IMR-90 (cell line): ENCODE measurements around the gene GNG7. TPM values are rescaled to one million over a fixed set of nuclear protein-coding genes. Genes with fewer than 3 reads are reported as not detected.
A peak's percentile ranks its signal among the peaks of the same experiment; 100 is the strongest.

Source experiments
- ATAC-seq: fragments of 200-7000 bp; cut with Tn5 transposase; 2 replicates; pipeline ENCODE4 v1.9.1; 2020; ENCODE audit warnings: low read depth, mild to moderate bottlenecking, moderate library complexity
- BruUV-seq: library from RNA; stranded (reverse); fragments of 400-500 nt; replicated peaks from 2 replicates; lab custom pipeline; 2021; lab: Mats Ljungman, UMichigan
- CTCF ChIA-PET: fragments of 300-600 bp; formaldehyde crosslinking; extraction: SDS; loops from one replicate; lab custom pipeline; 2021; ENCODE audit warnings: antibody characterized with exemption; lab: Yijun Ruan, JAX
- POLR2A ChIA-PET: fragments of 300-600 bp; sonication (Branson Sonifier 250); formaldehyde crosslinking; loops from one replicate; lab custom pipeline; 2022; ENCODE audit warnings: antibody characterized with exemption; ENCODE audit not compliant: unreplicated experiment; lab: Charles Lee
- DNase-seq: peaks from one replicate; pipeline ENCODE4 v3.0.0; 2013
- H2AFZ ChIP-seq: replicated peaks from 2 replicates; pipeline ENCODE3; 2013; ENCODE audit warnings: low read length, mild to moderate bottlenecking; ENCODE audit not compliant: poor library complexity
- H2AK5ac ChIP-seq: 2 replicates; pipeline ENCODE4 v1.6.1; 2013; ENCODE audit warnings: low read depth, low read length, inconsistent platforms
- H2AK9ac ChIP-seq: replicated peaks from 2 replicates; pipeline ENCODE3; 2013; ENCODE audit warnings: mild to moderate bottlenecking, low read depth, low read length, moderate library complexity; ENCODE audit not compliant: poor library complexity
- H2BK120ac ChIP-seq: 2 replicates; pipeline ENCODE4 v1.6.1; 2013; ENCODE audit warnings: low read depth, low read length, inconsistent platforms
- H2BK15ac ChIP-seq: 3 replicates; pipeline ENCODE4 v1.6.1; 2013; ENCODE audit warnings: low read depth, low read length, inconsistent platforms
- H2BK20ac ChIP-seq: 2 replicates; pipeline ENCODE4 v1.6.1; 2013; ENCODE audit warnings: low read depth, mild to moderate bottlenecking, inconsistent platforms, low read length, moderate library complexity
- H2BK5ac ChIP-seq: 2 replicates; pipeline ENCODE4 v1.6.1; 2013; ENCODE audit warnings: mild to moderate bottlenecking, low read depth, low read length, inconsistent platforms; ENCODE audit not compliant: poor library complexity, severe bottlenecking
- H3K14ac ChIP-seq: replicated peaks from 2 replicates; pipeline ENCODE4 v1.6.1; 2013; ENCODE audit warnings: low read depth, low read length, inconsistent platforms
- H3K18ac ChIP-seq: 2 replicates; pipeline ENCODE4 v1.6.1; 2013; ENCODE audit warnings: low read depth, low read length, control low read depth
- H3K23ac ChIP-seq: 2 replicates; pipeline ENCODE4 v1.6.1; 2013; ENCODE audit warnings: low read depth, low read length, inconsistent platforms
- H3K27ac ChIP-seq: 2 replicates; pipeline ENCODE4 v1.5.1; 2013; ENCODE audit warnings: mild to moderate bottlenecking, control low read depth, low read length; ENCODE audit not compliant: insufficient read depth
- H3K27me3 ChIP-seq: 2 replicates; pipeline ENCODE4 v1.6.1; 2013; ENCODE audit warnings: low read length; ENCODE audit not compliant: control insufficient read depth, insufficient read depth
- H3K36me3 ChIP-seq: 2 replicates; pipeline ENCODE4 v1.6.1; 2013; ENCODE audit warnings: low read length, mixed read lengths; ENCODE audit not compliant: control insufficient read depth, insufficient read depth
- H3K4ac ChIP-seq: 2 replicates; pipeline ENCODE4 v1.6.1; 2013; ENCODE audit warnings: low read depth, low read length, inconsistent platforms
- H3K4me1 ChIP-seq: 2 replicates; pipeline ENCODE4 v1.6.1; 2013; ENCODE audit warnings: low read length, mixed read lengths; ENCODE audit not compliant: control insufficient read depth, insufficient read depth
- H3K4me2 ChIP-seq: 2 replicates; pipeline ENCODE4 v1.6.1; 2013; ENCODE audit warnings: low read depth, mild to moderate bottlenecking, control low read depth, low read length, moderate library complexity
- H3K4me3 ChIP-seq: 2 replicates; pipeline ENCODE4 v1.5.1; 2013; ENCODE audit warnings: low read depth, mild to moderate bottlenecking, control low read depth, low read length, moderate library complexity; ENCODE audit not compliant: insufficient read depth
- H3K56ac ChIP-seq: 2 replicates; pipeline ENCODE4 v1.6.1; 2013; ENCODE audit warnings: low read length, inconsistent platforms; ENCODE audit not compliant: insufficient read depth; ENCODE audit errors: extremely low read depth
- H3K79me1 ChIP-seq, 2 experiments: 2 replicates each; pipeline ENCODE4 v1.6.1; 2013; ENCODE audit warnings: low read length in 2 of 2, inconsistent platforms in 1 of 2, low read depth in 1 of 2
- H3K9ac ChIP-seq: 2 replicates; pipeline ENCODE4 v1.6.1; 2013; ENCODE audit warnings: low read depth, low read length, control low read depth
- H3K9me1 ChIP-seq: 2 replicates; pipeline ENCODE4 v1.6.1; 2013; ENCODE audit warnings: low read length, inconsistent platforms; ENCODE audit not compliant: insufficient read depth
- H3K9me3 ChIP-seq: 2 replicates; pipeline ENCODE4 v1.6.1; 2013; ENCODE audit warnings: low read length; ENCODE audit not compliant: control insufficient read depth, insufficient read depth
- H4K20me1 ChIP-seq: 2 replicates; pipeline ENCODE4 v1.6.1; 2013; ENCODE audit warnings: low read length, inconsistent platforms; ENCODE audit not compliant: insufficient read depth
- H4K5ac ChIP-seq: 2 replicates; pipeline ENCODE4 v1.6.1; 2013; ENCODE audit warnings: mild to moderate bottlenecking, low read depth, low read length, control low read depth
- H4K8ac ChIP-seq, 2 experiments: 2 replicates each; pipeline ENCODE4 v1.6.1; 2013; ENCODE audit warnings: low read depth in 2 of 2, low read length in 2 of 2, control low read depth in 1 of 2, inconsistent platforms in 1 of 2
- H4K91ac ChIP-seq: 2 replicates; pipeline ENCODE4 v1.6.1; 2013; ENCODE audit warnings: low read depth, low read length, inconsistent platforms; ENCODE audit not compliant: insufficient read depth
- BHLHE40 ChIP-seq: fragments of 150-350 bp; IDR thresholded peaks from 2 replicates; pipeline ENCODE4 v1.6.1; 2016; ENCODE audit warnings: mild to moderate bottlenecking, low read depth, low read length
- CEBPB ChIP-seq: IDR thresholded peaks from 2 replicates; pipeline ENCODE4 v1.6.1; 2012; ENCODE audit warnings: low read depth, low read length, improper control_type of control experiment
- CHD1 ChIP-seq: IDR thresholded peaks from 2 replicates; pipeline ENCODE4 v1.6.1; 2012; ENCODE audit warnings: low read depth, low read length, improper control_type of control experiment
- CTCF ChIP-seq: conservative IDR thresholded peaks from 2 replicates; pipeline ENCODE4 v1.5.1; 2012; ENCODE audit warnings: mild to moderate bottlenecking, low read depth, low read length, improper control_type of control experiment
- FOS ChIP-seq: fragments of 150-350 bp; IDR thresholded peaks from 2 replicates; pipeline ENCODE4 v1.6.1; 2016; ENCODE audit warnings: low read depth, low read length
- MAFK ChIP-seq: IDR thresholded peaks from 2 replicates; pipeline ENCODE4 v1.6.1; 2012; ENCODE audit warnings: low read depth, low read length, improper control_type of control experiment
- MAZ ChIP-seq: IDR thresholded peaks from 2 replicates; pipeline ENCODE4 v1.6.1; 2012; ENCODE audit warnings: low read depth, mild to moderate bottlenecking, low read length, improper control_type of control experiment, moderate library complexity, borderline replicate concordance
- MXI1 ChIP-seq: IDR thresholded peaks from 2 replicates; pipeline ENCODE4 v1.6.1; 2012; ENCODE audit warnings: low read depth, mild to moderate bottlenecking, low read length, moderate library complexity, borderline replicate concordance
- NFE2L2 ChIP-seq: fragments of 150-350 bp; IDR thresholded peaks from 2 replicates; pipeline ENCODE4 v1.6.1; 2016; ENCODE audit warnings: low read depth, mild to moderate bottlenecking, low read length
- POLR2A ChIP-seq: IDR thresholded peaks from 2 replicates; pipeline ENCODE4 v1.6.1; 2012; ENCODE audit warnings: mild to moderate bottlenecking, low read depth, low read length
- RAD21 ChIP-seq: IDR thresholded peaks from 2 replicates; pipeline ENCODE4 v1.6.1; 2012; ENCODE audit warnings: low read length, improper control_type of control experiment
- RFX5 ChIP-seq: IDR thresholded peaks from 2 replicates; pipeline ENCODE4 v1.8.0; 2012; ENCODE audit warnings: low read depth, mild to moderate bottlenecking, low read length, moderate library complexity
- SMC3 ChIP-seq: fragments of 150-350 bp; IDR thresholded peaks from 2 replicates; pipeline ENCODE4 v1.6.1; 2016; ENCODE audit warnings: low read depth, mild to moderate bottlenecking, antibody characterized with exemption, low read length, moderate library complexity
- USF2 ChIP-seq: fragments of 150-350 bp; IDR thresholded peaks from 2 replicates; pipeline ENCODE4 v1.6.1; 2017; ENCODE audit warnings: mild to moderate bottlenecking, antibody characterized with exemption, low read length, low read depth
- WGBS, 2 experiments: methylation state at CpG; one replicate each; pipeline versions ENCODE4 v1.1.5 to v1.1.7; 2013; ENCODE audit warnings: missing lambda C conversion rate in 2 of 2; ENCODE audit not compliant: insufficient read length in 1 of 2; ENCODE audit errors: extremely low coverage in 2 of 2; 5-methylcytosine and 5-hydroxymethylcytosine counted together
- dilution Hi-C: fragments of 300-500 bp; cut with HindIII; formaldehyde crosslinking; loops from one replicate; pipeline ENCODE4 v1.14.3; 2018; ENCODE audit warnings: low sequenced_read_pairs; ENCODE audit not compliant: unreplicated experiment
- in situ Hi-C: fragments of 300-500 bp; cut with MboI; formaldehyde crosslinking; loops from 3 replicates; pipeline ENCODE4 v1.14.3; 2019; ENCODE audit warnings: low sequenced_read_pairs, inconsistent platforms, mixed read lengths
- intact Hi-C: fragments of 100-400 bp; cut with micrococcal nuclease; formaldehyde crosslinking; loops from 2 replicates; pipeline ENCODE4 v1.10.0; 2022
- polyA plus RNA-seq, 3 experiments: library from polyadenylated mRNA; depleted of rRNA; stranded (reverse); fragments of >200 nt; gene quantifications; 2 replicates each; pipeline ENCODE4 v1.2.3, GENCODE V29; 2012; ENCODE audit warnings: low replicate concordance in 1 of 3
- total RNA-seq: library from RNA; depleted of rRNA; stranded (reverse); fragments of >200 nt; gene quantifications from 2 replicates; pipeline ENCODE4 v1.2.3, GENCODE V29; 2012
- TF ChIP-seq, protein P1 (sequence below): fragments of 150-350 bp; IDR thresholded peaks from 2 replicates; pipeline ENCODE4 v1.6.1; 2016; ENCODE audit warnings: low read depth, mild to moderate bottlenecking, low read length, moderate library complexity, borderline replicate concordance

The GNG7 gene
- total and polyA plus RNA-seq, 2 of the 4 experiments (the other 2 are of a cell fraction) = under 0.01 to 0.21 TPM

DNA sequence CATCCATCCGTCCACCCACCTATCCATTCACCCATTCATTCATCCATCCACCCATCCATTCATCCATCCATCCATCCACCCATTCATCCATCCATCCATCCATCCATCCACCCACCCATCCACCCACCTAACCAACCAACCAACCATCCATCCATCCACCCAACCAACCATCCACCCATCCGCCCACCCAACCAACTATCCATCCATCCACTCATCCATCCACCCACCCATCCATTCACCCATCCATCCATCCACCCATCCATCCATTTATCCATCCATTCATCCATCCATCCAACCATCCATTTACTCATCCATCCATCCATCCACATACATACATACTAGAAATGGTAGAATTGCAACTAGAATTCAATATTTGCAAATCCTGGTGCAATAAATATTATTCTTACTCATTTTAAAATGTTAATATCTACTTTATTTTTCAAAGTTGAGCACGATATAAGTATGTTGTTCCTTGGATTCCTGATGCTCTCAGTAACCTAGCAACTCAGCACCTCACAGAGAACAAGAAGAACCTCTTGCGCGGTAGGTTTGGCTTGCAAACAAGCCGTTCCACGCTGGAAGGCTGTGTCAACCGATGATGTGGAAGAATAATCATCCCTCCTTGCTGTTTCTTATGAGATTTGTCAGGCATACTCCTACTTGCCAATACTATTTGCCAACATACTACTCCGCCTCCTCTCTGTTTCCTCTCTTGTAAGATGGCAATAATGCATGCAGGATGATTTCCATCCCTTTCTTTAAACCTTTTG, 111.7 kb downstream of the GNG7 start:
- ChIA-PET CTCF (no interaction called here), POLR2A (no interaction called here)
- in situ Hi-C loops = no loop called here
- Histone ChIP-seq H3K56ac (no peak overlapping the region), H2BK120ac (no peak overlapping the region), H3K23ac (no peak overlapping the region), H3K27ac (no peak overlapping the region), H2AK5ac (no peak overlapping the region), H3K18ac (no peak overlapping the region), H3K4ac (no peak overlapping the region), H2BK5ac (peak overlapping the region; percentile 45), H3K4me1 (peaks cover 5% of the 10 kb centered on the region; the same call in 1 of the 2 replicates), H2AK9ac (no peak overlapping the region), H4K8ac (no peak overlapping the region), H3K14ac (no peak overlapping the region), H4K91ac (no peak overlapping the region), H2BK20ac (no peak overlapping the region), H3K27me3 (peaks cover 13% of the 10 kb centered on the region), H3K79me1 (no peaks in the 10 kb centered on the region), H4K5ac (no peak overlapping the region), H3K9me3 (no peaks in the 10 kb centered on the region; the same call in 1 of the 2 replicates), H3K9me1 (peaks cover 3% of the 10 kb centered on the region; the same call in 1 of the 2 replicates), H3K4me2 (no peak overlapping the region), H4K20me1 (no peaks in the 10 kb centered on the region), H2BK15ac (no peak overlapping the region), H3K36me3 (no peaks in the 10 kb centered on the region), H2AFZ (no peak overlapping the region), H3K9ac (no peak overlapping the region), H3K4me3 (no peak overlapping the region)
- dilution Hi-C loops = no loop called here
- WGBS, 2 experiments = 43 to 100% methylated on average over 1 of the region's 9 CpGs
- DNase-seq (no peak), ATAC-seq (no peak)
- BruUV-seq = no TSS peak
- intact Hi-C loops = no loop called here
- TF ChIP-seq CHD1 = no peak
- no peak for TF ChIP-seq BHLHE40
- TF ChIP-seq, protein P1, sequence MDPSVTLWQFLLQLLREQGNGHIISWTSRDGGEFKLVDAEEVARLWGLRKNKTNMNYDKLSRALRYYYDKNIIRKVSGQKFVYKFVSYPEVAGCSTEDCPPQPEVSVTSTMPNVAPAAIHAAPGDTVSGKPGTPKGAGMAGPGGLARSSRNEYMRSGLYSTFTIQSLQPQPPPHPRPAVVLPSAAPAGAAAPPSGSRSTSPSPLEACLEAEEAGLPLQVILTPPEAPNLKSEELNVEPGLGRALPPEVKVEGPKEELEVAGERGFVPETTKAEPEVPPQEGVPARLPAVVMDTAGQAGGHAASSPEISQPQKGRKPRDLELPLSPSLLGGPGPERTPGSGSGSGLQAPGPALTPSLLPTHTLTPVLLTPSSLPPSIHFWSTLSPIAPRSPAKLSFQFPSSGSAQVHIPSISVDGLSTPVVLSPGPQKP = no peak
- TF ChIP-seq RFX5 = no peak
- TF ChIP-seq RAD21 = no peak
- TF ChIP-seq MXI1 = no peak
- TF ChIP-seq CEBPB = no peak
- TF ChIP-seq POLR2A = no peak
- TF ChIP-seq MAZ = no peak
- no peak for TF ChIP-seq NFE2L2
- TF ChIP-seq FOS = no peak
- TF ChIP-seq USF2 = no peak
- TF ChIP-seq SMC3 = no peak
- TF ChIP-seq CTCF = no peak
- TF ChIP-seq MAFK = no peak
